MG63 (cell line): ENCODE results near the gene MYG1. TPM values are rescaled to one million over a fixed set of nuclear protein-coding genes. Genes with fewer than 3 reads are reported as not detected.
A peak's percentile ranks its signal among the peaks of the same experiment; 100 is the strongest.
"Not testable (repeated sequence)": the region's sequence is repeated elsewhere in the genome, so short reads cannot be mapped to it uniquely, and the experiment has no call there.

Experiments
- DNase-seq: peaks from one replicate; pipeline ENCODE4 v3.0.0-alpha.2; 2020
- H3K27me3 ChIP-seq: fragments of 250-450 bp; sonication (Bioruptor Pico); 2 replicates; pipeline ENCODE4 v1.5.1; 2020; ENCODE audit warnings: mild to moderate bottlenecking, moderate library complexity
- H3K36me3 ChIP-seq: fragments of 250-450 bp; sonication (Bioruptor Pico); 2 replicates; pipeline ENCODE4 v1.5.1; 2020; ENCODE audit warnings: mild to moderate bottlenecking, moderate library complexity
- H3K4me3 ChIP-seq: fragments of 250-450 bp; sonication (Bioruptor Pico); 2 replicates; pipeline ENCODE4 v1.5.1; 2020; ENCODE audit warnings: mild to moderate bottlenecking, moderate library complexity
- H3K9me3 ChIP-seq: fragments of 250-450 bp; sonication (Bioruptor Pico); 2 replicates; pipeline ENCODE4 v1.5.1; 2020; ENCODE audit warnings: mild to moderate bottlenecking, moderate library complexity
- total RNA-seq: library from RNA; depleted of rRNA; stranded (reverse); fragments of >200 nt; shearing (Covaris generic); gene quantifications from 2 replicates; pipeline ENCODE4 v1.2.3, GENCODE V29; 2014; ENCODE audit warnings: low replicate concordance

MYG1 gene
- total RNA-seq, 1 experiment from 2014 or later, result 42.8 TPM

DNA sequence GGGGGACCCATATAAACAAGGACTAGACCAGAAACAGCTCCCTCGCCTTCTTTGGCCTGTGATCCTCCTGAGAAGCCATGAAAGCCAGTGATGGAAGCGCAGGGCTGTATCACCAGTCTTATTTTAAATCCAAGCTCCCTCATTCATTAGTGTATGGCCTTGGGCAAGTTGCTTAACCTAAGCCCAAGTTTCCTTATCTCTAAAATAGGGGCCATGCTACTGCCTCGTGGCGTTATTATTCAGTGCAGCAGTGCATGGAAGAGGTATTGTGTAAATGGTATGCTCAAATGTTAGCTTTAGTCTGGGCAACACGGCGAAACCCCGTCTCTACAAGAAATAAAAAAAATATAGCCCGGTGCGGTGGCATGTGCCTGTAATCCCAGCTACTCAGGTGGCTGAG, 21.5 kb upstream of the MYG1 start:
- Histone ChIP-seq H3K36me3 (peaks cover 74% of the 10 kb centered on the region), H3K27me3 (no peaks in the 10 kb centered on the region), H3K9me3 (no peaks in the 10 kb centered on the region), H3K4me3 (no peak overlapping the region)
- no peak for DNase-seq

DNA sequence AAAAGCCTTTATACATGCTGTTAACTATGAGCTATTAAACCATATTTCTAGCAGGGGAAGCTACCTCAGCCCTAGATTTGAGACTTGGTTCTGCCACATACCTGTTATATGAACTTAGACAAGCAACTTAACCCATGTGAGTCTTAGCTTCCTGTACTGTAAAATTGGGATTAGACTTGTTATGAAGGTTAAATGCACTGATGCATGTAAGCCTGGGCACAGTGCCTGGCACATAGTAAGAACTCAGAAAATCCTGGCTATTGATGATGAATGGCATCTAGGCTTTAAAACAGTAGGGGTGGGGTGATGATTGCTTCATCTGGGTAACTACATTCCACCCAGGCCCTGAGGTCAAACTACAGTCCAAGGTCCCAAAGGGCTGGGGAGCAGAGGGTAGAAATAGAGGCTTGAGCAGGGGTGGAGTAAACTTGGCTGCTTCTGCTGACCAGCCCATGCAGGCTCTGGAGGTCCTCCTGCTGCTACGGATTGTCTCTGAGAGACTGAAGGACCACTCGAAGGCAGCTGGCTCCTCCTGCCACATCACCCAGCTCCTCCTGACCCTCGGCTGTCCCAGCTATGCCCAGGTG, 20.1 kb upstream of the MYG1 start:
- Histone ChIP-seq H3K36me3 (peaks cover 77% of the 10 kb centered on the region), H3K4me3 (no peak overlapping the region), H3K9me3 (no peaks in the 10 kb centered on the region), H3K27me3 (no peaks in the 10 kb centered on the region)
- DNase-seq, result no peak

DNA sequence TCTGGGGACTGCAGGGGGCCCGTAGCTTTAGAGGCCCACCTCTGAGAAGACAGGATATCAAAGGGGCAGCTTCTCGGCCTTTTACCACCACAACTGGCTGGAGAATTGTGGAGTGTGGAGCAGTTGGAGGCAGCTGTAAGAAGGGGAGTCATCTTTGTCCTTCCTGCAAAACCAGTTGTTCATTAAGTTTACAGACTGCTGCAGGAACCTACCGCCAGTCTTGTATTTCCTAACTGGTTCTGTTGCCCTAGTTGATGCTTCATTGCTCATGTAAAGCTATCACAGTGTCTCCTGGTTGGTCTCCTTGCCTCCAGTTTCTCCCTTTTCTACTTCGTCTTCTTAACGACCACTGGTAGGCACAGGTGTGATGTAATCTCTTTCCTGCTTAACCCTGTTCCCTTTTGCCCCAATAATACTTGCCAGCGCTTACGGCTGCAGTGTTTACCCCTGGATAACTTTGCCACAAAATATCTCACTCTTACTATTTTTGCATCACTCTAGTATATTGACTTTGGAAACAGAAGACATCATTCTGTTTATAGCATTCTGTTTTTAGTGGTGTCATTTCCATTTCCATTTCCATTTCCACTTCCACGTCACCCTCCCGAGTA, 19.5 kb upstream of the MYG1 start:
- H3K4me3 ChIP-seq, result no peak overlapping the region
- no peaks in the 10 kb centered on the region for H3K9me3 ChIP-seq
- DNase-seq, result no peak
- H3K36me3 ChIP-seq, result peaks cover 74% of the 10 kb centered on the region
- no peaks in the 10 kb centered on the region for H3K27me3 ChIP-seq

DNA sequence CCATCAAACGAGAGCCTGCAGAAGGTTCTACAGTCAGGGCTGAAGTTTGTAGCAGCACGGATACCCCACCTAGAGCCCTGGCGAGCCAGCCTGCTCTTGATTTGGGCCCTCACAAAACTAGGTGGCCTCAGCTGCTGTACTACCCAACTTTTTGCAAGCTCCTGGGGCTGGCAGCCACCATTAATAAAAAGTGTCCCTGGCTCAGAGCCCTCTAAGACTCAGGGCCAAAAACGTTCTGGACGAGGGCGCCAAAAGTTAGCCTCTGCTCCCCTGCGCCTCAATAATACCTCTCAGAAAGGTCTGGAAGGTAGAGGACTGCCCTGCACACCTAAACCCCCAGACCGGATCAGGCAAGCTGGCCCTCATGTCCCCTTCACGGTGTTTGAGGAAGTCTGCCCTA, 13.0 kb upstream of the MYG1 start:
- DNase-seq, result no peak
- Histone ChIP-seq H3K4me3 (no peak overlapping the region), H3K9me3 (no peaks in the 10 kb centered on the region), H3K27me3 (no peaks in the 10 kb centered on the region), H3K36me3 (peaks cover 75% of the 10 kb centered on the region)

DNA sequence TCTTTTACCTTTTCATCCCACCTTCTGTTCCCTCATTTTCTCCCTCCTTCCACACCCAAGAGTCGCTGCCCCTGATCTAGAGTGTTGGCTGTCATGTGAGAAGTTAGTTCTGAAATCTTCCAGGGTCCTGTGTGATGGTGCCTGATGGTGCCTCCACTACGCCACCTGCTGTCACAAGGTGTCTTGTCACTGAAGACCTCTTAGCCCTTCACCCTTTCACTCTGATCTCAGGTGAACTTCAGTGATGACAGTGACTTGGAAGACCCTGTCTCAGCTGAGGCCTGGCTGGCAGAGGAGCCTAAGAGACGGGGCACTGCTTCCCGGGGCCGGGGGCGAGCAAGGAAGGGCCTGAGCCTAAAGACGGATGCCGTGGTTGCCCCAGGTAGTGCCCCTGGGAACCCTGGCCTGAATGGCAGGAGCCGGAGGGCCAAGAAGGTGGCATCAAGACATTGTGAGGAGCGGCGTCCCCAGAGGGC, 11.7 kb upstream of the MYG1 start:
- H3K27me3 ChIP-seq, result no peaks in the 10 kb centered on the region
- no peaks in the 10 kb centered on the region for H3K9me3 ChIP-seq
- H3K4me3 ChIP-seq, result no peak overlapping the region
- peak; percentile 41 for DNase-seq
- peaks cover 73% of the 10 kb centered on the region for H3K36me3 ChIP-seq

DNA sequence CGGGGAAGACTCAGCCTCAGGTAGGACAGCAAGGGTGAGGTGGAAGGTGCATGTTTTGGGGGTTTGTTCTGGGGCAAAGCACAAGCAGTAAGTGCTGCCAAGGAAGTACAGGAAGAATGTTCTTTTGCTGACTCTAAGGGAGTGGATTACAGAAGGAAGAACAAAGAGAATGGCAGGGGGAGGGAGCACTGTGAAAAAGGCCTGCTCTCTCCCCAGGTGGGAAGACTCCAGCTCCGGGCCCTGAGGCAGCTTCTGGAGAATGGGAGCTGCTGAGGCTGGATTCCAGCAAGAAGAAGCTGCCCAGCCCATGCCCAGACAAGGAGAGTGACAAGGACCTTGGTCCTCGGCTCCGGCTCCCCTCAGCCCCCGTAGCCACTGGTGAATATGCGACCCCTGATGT, 11.2 kb upstream of the MYG1 start:
- Histone ChIP-seq H3K4me3 (no peak overlapping the region), H3K36me3 (peaks cover 71% of the 10 kb centered on the region), H3K9me3 (no peaks in the 10 kb centered on the region), H3K27me3 (no peaks in the 10 kb centered on the region)
- DNase-seq, result no peak

DNA sequence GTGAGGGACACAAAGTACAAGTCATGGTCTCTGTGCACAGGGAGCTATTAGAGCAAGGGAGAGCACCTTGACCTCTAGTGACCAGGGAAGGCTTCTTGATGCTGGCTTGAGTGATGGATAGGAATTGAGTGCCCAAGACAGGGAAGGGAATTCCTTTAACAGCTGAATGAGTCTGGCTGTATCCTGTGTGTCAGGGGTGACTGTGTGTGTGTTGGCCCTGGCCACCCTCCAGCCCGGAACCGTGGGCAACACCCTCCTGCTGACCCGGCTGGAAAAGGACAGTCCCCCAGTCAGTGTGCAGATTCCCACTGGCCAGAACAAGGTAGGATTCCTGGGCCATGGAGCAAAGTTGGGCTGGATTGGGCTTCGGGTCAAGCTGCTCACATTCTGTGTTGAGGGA, 9.6 kb upstream of the MYG1 start:
- Histone ChIP-seq H3K36me3 (peaks cover 62% of the 10 kb centered on the region), H3K4me3 (no peak overlapping the region), H3K27me3 (no peaks in the 10 kb centered on the region), H3K9me3 (no peaks in the 10 kb centered on the region)
- peak; percentile 37 for DNase-seq

DNA sequence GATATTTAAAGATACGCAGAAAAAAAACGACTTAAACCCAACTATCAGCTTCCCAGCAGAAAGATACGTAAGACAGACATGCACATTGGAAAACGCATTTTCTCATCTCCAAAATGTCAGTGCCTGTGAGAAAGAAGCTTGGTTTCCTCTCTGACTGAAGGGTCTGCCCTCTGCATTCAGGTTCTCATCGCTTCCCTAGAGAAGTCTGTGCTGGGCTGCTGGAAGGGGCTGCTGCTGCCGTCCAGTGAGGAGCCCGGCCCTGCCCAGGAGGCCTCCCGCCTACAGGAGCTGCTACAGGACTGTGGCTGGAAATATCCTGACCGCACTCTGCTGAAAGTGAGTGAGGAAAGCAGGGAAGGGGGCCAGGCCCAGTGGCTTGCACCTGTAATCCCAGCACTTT, 8.8 kb upstream of the MYG1 start:
- no peak overlapping the region for H3K4me3 ChIP-seq
- DNase-seq, result no peak
- no peaks in the 10 kb centered on the region for H3K9me3 ChIP-seq
- no peaks in the 10 kb centered on the region for H3K27me3 ChIP-seq
- H3K36me3 ChIP-seq, result peaks cover 62% of the 10 kb centered on the region

DNA sequence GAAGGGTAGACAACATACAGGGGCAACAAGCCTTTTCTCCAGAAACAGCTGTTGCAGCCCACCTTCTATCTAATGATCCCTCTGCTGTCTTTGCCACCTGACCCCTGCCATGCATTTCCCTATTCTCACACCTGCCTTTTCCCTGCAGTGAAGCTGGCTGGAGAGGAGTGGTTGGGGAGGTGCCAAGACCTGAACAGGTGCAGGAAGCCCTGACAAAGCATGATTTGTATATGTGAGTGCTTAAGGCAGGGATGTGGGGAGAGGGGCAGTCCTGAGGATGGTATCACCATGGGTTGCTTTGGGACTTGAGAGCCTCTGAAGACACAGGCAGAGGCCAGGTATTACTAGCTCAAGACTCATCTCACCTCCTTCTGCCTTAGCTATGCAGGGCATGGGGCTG, 7.1 kb upstream of the MYG1 start:
- no peak overlapping the region for H3K4me3 ChIP-seq
- H3K9me3 ChIP-seq, result no peaks in the 10 kb centered on the region
- H3K27me3 ChIP-seq, result no peaks in the 10 kb centered on the region
- DNase-seq, result no peak
- peaks cover 60% of the 10 kb centered on the region for H3K36me3 ChIP-seq

DNA sequence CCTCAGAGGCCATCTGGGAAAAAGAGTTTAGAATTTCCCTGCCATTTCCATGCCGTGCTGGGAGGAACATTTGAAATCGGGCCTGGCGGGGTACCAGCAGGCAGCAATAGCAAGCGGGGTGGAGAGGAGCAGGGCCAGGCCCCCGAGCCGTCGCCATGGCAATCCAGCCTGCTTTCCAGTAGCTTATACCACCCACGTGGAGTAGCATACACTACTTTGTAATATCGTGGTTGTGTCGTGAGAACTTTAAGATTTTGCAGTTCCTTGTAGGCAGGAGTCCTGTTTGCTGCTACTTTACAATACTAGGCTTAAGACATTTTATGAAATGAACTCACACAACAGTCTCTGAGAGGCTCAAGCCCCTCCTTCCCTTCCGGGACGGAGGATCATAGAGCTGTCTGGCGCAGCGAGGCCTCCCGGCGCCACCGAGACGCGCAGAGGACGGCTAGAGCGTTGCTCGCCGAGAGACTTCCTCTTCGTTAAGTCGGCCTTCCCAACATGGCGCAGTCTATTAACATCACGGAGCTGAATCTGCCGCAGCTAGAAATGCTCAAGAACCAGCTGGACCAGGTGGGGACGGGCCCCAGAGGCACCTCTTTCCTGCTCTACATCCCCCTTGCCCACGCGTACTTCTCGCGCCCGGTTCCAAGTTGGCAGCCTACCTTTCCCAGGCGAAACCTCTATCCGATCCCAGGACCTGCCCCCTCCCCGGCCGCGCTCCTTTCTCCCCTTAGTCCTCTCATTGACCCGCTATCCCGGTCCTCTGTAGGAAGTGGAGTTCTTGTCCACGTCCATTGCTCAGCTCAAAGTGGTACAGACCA, 4.2 kb upstream of the MYG1 start, which contains the start of gene PFDN5:
TSS of gene PFDN5 (plus strand) at position 473 of the 821 bp plus-strand sequence. CDS start at position 499, 26 bp downstream.
- H3K27me3 ChIP-seq, result no peaks in the 10 kb centered on the region
- H3K36me3 ChIP-seq, result peaks cover 58% of the 10 kb centered on the region
- H3K9me3 ChIP-seq, result no peaks in the 10 kb centered on the region
- H3K4me3 ChIP-seq, result peak within 1 kb of the TSS; percentile 72
- DNase-seq, result peak; percentile 91

DNA sequence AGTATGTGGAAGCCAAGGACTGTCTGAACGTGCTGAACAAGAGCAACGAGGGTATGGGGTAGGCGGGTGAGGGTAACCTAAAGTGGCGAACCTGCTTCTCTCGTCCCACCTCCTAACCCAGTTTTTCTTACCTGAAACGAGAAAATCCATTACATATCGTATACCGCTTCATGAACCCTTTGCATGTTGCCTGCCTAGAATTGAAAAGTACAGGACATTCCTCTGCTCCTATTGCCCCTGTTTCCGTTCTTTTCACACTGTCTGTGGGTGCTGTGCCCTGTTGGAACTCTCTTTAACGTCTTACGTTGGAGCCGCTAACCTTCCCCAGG, 3.6 kb upstream of the MYG1 start:
- Histone ChIP-seq H3K4me3 (peak overlapping the region; percentile 72), H3K9me3 (no peaks in the 10 kb centered on the region), H3K27me3 (no peaks in the 10 kb centered on the region), H3K36me3 (peaks cover 59% of the 10 kb centered on the region)
- no peak for DNase-seq

DNA sequence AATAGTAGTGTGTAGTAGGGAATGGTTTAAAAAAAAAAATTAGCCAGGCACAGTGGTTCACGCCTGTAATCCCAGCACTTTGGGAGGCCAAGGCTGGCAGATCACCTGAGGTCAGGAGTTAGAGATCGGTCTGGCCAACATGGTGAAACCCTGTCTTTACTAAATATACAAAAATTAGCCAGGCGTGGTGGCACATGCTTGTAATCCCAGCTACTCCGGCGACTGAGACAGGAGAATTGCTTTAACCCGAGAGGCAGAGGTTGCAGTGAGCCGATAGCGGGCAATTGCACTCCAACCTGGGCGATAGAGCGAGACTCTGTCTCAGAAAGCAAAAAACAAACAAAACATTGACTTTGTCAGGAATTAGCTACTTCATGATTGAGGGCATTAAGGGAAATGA, 2.4 kb upstream of the MYG1 start:
- not testable (repeated sequence) for H3K4me3 ChIP-seq, H3K9me3 ChIP-seq, H3K27me3 ChIP-seq, DNase-seq
- peaks cover 64% of the 10 kb centered on the region for H3K36me3 ChIP-seq

DNA sequence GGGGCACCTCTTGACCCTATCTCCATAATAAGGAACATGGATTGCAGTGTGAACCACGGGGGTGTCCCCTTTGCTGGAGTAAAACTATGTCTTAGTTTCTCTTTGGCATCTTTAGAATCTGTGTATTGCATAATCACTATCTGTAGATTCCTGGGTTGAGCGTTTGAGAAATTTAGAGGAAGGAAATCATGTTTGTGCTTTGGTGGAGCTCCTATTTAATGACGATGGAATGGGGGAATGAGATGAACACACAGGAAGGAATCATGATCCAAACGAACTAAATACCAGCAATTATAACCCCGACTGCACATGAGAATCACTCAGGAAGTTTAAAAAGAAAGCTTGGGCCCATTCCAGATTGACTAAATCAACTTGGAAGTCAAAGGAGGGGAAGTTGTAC, 1.3 kb upstream of the MYG1 start:
- no peaks in the 10 kb centered on the region for H3K27me3 ChIP-seq
- H3K9me3 ChIP-seq, result no peaks in the 10 kb centered on the region
- DNase-seq, result no peak
- H3K36me3 ChIP-seq, result peaks cover 68% of the 10 kb centered on the region
- H3K4me3 ChIP-seq, result no peak overlapping the region

DNA sequence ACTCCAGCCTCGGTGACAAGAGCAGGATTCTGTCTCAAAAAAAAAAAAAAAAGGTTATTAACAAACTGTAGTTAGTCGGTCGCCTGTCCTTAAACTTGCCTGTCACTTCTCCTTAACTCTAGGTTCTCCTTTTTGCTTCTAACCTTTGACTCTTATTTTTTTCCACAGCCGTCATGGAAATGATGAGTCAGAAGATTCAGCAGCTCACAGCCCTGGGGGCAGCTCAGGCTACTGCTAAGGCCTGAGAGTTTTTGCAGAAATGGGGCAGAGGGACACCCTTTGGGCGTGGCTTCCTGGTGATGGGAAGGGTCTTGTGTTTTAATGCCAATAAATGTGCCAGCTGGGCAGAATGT, 418 bp upstream of the MYG1 start:
- DNase-seq, result peak; percentile 51
- Histone ChIP-seq H3K9me3 (no peaks in the 10 kb centered on the region), H3K4me3 (peak overlapping the region; percentile 95), H3K36me3 (peaks cover 66% of the 10 kb centered on the region), H3K27me3 (no peaks in the 10 kb centered on the region)

DNA sequence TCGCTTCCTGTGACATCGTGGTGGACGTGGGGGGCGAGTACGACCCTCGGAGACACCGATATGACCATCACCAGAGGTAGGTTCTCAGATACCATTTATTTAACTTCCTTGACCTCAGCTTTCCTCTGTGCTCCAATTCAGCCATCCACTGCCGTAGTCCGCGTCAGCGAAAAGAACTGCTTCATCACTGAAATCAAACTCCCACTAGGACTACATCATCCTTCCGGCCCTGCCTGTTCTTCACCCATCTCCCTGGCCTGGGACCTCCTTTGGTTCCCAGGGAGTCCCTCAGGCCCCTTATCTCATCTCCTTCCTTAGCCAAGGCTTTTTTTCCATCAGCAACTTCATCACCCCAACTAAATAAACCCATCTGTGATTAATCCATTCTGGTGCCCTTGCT, 692 bp downstream of the MYG1 start:
- DNase-seq, result peak; percentile 17
- no peaks in the 10 kb centered on the region for H3K9me3 ChIP-seq
- peak overlapping the region; percentile 95 for H3K4me3 ChIP-seq
- H3K27me3 ChIP-seq, result no peaks in the 10 kb centered on the region
- peaks cover 67% of the 10 kb centered on the region for H3K36me3 ChIP-seq

DNA sequence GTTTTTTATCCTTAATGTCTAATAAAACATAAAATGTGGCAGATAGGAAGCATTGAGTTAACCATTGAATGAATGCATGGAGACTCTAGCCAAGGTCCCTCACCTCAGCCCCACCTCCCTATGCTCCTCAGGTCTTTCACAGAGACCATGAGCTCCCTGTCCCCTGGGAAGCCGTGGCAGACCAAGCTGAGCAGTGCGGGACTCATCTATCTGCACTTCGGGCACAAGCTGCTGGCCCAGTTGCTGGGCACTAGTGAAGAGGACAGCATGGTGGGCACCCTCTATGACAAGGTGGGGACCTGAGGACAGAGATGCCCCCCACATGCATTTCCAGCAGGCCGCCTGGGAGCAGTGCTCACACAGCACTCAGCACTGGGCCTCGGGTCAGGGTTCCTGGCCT, 3.4 kb downstream of the MYG1 start:
- DNase-seq, result no peak
- peaks cover 71% of the 10 kb centered on the region for H3K36me3 ChIP-seq
- no peaks in the 10 kb centered on the region for H3K27me3 ChIP-seq
- H3K9me3 ChIP-seq, result no peaks in the 10 kb centered on the region
- H3K4me3 ChIP-seq, result no peak overlapping the region

DNA sequence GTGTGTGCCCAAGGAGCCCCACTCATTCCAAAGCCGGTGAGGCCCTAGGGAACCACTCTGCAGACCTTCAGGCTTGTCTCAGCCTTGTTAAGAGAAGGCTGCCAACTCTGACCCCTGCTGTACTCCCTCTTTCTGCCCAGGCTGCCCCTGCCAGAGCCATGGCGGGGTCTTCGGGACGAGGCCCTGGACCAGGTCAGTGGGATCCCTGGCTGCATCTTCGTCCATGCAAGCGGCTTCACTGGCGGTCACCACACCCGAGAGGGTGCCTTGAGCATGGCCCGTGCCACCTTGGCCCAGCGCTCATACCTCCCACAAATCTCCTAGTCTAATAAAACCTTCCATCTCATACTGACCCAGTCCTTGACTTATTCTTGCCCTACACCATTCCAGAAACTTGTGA, 7.3 kb downstream of the MYG1 start:
- Histone ChIP-seq H3K4me3 (no peak overlapping the region), H3K27me3 (no peaks in the 10 kb centered on the region), H3K9me3 (no peaks in the 10 kb centered on the region), H3K36me3 (peaks cover 42% of the 10 kb centered on the region)
- no peak for DNase-seq

DNA sequence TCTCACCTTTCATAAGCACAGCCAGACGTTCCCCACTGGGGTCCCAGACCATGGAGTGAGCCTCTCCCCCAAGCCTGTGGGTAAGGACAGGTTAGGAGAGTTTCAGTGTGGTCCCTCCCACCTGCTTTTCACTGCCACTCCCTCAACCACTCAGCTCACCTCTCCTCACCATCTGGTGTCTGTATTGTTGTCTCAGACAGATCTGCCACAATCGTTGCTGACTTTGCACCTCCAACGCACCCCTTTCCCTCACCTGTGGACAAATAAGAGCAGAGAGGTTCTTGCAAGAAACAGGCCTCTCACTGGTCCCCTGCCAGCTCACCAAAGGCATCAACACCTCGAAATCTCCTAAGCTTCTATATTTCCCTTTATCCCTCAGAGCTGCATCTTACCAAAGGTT, 8.8 kb downstream of the MYG1 start:
- Histone ChIP-seq H3K27me3 (no peaks in the 10 kb centered on the region), H3K9me3 (no peaks in the 10 kb centered on the region), H3K4me3 (no peak overlapping the region), H3K36me3 (peaks cover 27% of the 10 kb centered on the region)
- DNase-seq, result no peak
